Esophagus squamous epithelium (tissue), 4 donors: Measurements from ENCODE around the gene CPN1.

ENCODE experiments used
- POLR2A ChIP-seq, 4 donors: fragments of 450-650 bp; IDR thresholded peaks; one replicate each; pipeline ENCODE4 v1.6.1; 2017; ENCODE audit warnings: antibody characterized with exemption in 4 of 4, mild to moderate bottlenecking in 4 of 4, moderate library complexity in 3 of 4
- TF ChIP-seq, protein P1 (sequence below), 6 experiments: fragments of 450-650 bp in 4 of 6; fragments of 200-600 bp in 2 of 6; sonication (generic) in 2 of 6; IDR thresholded peaks; one replicate each; pipeline ENCODE4 v1.5.1; 2016 to 2019; ENCODE audit warnings: antibody characterized with exemption in 6 of 6, mild to moderate bottlenecking in 4 of 6, moderate library complexity in 4 of 6

DNA sequence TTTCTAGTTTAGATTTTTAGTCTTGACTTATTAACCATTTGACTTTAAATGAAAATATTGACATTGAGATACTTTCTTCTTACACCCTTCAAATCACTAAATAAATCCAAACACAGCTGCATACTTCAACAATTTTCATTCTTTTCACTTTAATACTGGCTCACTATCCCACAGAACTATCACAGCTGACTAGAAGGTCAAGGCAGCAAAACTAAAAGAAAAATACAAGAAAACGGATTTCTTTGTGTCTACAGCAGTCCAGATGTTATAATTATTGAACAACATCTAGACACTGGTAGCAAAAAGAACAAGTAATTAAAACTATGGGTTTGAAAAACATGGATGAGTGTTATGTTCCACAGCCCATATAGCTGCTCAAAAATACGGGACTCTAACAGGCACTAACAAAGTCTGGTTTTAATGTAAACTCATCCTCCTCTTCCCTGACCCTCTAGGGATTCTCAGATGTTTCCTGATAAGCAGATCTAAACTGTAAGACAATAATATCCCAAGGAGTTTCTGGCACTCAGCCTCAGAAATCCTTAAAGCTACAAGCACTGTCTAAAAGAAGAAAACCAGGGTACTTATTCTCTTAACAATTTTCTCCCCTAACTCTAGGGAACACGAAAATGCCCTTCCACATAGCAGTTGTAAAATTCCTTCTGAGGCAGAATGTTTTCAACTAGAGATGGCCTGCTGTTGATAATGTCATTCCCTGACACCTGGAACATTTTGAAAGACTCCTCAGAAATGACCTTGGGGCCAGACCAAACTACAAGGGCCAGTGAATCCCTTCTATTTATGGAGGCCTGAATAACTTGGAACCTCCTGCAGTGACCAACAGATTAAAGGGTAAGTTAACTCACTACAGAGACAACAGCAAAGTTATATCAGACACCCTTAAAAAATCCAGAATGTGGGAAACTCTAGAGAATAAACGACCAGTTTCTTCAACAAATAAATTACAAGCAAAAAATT, 84.7 kb downstream of the CPN1 start:
- TF ChIP-seq, protein P1, sequence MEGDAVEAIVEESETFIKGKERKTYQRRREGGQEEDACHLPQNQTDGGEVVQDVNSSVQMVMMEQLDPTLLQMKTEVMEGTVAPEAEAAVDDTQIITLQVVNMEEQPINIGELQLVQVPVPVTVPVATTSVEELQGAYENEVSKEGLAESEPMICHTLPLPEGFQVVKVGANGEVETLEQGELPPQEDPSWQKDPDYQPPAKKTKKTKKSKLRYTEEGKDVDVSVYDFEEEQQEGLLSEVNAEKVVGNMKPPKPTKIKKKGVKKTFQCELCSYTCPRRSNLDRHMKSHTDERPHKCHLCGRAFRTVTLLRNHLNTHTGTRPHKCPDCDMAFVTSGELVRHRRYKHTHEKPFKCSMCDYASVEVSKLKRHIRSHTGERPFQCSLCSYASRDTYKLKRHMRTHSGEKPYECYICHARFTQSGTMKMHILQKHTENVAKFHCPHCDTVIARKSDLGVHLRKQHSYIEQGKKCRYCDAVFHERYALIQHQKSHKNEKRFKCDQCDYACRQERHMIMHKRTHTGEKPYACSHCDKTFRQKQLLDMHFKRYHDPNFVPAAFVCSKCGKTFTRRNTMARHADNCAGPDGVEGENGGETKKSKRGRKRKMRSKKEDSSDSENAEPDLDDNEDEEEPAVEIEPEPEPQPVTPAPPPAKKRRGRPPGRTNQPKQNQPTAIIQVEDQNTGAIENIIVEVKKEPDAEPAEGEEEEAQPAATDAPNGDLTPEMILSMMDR (IDR thresholded peaks at IDR 0.05), result no peak
- TF ChIP-seq POLR2A (IDR thresholded peaks at IDR 0.05), result no peak
